HL-60/S4 (cell line): ENCODE results near the gene PKHD1.

Experiments
- in situ Hi-C: fragments of 300-500 bp; cut with MboI; formaldehyde crosslinking; loops from 2 replicates; pipeline ENCODE4 v1.14.3; 2022; ENCODE audit warnings: low sequenced_read_pairs

The PKHD1 gene

DNA sequence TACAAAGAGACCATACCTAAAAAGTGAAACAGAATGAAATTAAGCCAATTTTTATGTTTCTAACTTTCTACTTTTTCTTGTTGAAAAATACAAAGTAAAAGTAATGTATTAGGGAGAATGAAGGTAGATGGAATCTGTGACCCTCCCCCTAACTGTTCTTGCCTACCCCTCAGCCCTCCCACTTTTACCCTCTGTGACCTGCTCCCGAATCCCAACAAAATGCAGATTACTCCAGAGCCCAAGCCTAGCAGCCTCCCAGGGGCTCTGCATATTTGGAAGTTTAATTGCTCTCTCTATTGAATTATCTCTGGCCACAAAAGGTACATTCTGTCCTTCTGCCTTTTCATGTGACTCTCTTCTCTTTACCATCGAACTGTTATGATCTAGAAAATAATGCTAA lies 201.5 kb downstream of the PKHD1 start:
- in situ Hi-C loops = no loop called here

GRCh38 chr6:51868591-51869355 lies 218.6 kb downstream of the PKHD1 start:
- in situ Hi-C loops = loop anchor here (25.0 kb wide), 1 partner anchor 94 kb away; no protein-coding TSS in a partner anchor

DNA sequence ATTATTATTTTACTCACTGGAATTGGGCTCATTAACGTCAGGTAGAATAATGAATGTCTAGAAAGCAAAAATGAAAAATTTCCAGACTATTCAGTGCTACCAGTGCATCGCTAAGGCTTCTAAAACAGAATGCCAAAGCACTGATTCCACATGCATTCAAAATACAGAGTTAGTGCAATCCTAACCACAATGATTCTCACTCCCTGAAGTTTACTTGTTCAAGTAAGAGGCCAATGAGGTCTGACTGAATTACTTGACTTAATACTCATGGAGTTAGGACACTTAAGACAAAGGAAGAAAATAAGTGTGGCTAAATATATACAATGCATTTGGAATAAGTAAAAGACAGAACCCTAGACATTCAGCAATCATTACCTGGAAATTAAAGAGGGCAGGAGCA lies 220.5 kb downstream of the PKHD1 start:
- in situ Hi-C loops = loop anchor here (25.0 kb wide), 1 partner anchor 95 kb away; no protein-coding TSS in a partner anchor

DNA sequence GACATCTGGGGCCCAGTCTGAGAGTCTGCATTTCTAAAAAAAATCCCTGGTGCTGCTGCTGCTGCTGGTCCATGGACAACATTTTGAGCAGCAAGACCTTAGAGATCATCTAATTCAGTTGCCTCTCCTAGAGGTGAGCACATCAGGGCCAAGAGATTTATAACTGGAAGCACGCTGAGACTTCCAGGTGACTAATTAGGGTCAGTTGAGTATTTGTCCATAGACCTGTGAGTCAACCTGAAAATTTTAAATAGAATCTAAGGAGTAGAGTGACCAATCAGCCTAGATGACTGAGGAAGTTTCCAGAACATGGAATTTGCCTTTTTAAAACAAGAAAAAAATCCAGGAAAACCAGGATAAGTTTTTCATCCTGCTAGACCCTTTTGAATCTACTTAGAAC lies 221.4 kb downstream of the PKHD1 start:
- in situ Hi-C loops = loop anchor here (25.0 kb wide), 1 partner anchor 96 kb away; no protein-coding TSS in a partner anchor

DNA sequence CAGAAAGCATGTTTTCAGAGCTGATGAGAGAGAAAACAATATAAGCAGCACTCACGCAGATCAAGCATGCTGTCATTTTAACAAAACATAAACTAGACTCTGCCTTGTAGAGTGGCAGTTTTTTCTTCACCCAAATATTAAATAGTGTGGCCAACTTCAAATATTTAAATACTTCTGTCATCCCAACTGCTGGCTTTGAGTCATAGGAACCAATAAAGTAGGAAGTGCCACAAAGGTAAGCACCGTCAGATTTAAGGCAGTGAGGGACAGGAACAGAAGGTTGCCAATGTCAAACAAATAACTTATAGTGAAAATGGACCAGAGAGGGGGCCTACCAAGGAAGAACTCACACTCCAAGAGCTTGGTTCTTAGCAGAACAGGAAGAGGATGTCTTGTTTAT lies 222.2 kb downstream of the PKHD1 start:
- in situ Hi-C loops = loop anchor here (25.0 kb wide), 1 partner anchor 97 kb away; no protein-coding TSS in a partner anchor

DNA sequence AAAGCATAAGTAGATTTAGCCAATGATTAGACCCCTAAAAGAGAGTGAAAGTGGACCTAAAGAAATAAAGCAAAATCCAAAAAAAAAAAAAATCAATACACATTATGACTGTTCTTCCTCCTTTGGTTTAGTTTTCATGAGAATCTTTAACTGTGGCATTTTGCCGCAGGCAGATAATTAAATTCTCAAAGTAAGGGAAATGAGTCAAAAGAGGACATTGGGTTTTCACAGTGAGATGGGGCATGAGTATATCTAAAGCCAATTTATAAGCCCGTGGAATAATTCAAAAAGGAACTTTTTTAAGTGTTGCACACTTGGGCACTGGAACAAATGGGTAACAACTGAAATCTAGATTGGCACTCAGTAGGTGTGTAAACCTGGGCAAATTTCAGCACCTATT lies 230.3 kb downstream of the PKHD1 start:
- in situ Hi-C loops = loop anchor here (25.0 kb wide), 1 partner anchor 105 kb away; no protein-coding TSS in a partner anchor

DNA sequence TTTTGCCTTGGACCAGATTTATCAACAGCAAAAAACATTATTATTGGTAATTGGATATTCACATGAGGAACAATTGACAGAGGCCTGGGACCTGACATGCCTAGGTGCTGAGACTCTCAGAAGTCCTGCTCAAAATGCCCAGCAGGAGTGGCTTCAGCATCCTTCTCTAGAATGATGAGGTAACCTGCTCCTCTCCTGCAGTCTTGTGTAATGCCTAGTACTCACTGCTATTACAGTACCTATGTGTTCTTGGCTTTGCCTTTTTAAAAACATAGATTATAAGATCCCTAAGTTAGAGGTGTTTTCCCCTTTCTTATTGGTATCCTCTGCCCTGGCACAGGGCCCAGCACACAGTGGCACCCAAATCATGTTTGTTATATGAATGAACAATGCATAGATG lies 230.9 kb downstream of the PKHD1 start:
- in situ Hi-C loops = loop anchor here (25.0 kb wide), 1 partner anchor 106 kb away; no protein-coding TSS in a partner anchor

GRCh38 chr6:51855310-51856082 lies 231.9 kb downstream of the PKHD1 start:
- in situ Hi-C loops = loop anchor here (25.0 kb wide), 1 partner anchor 107 kb away; no protein-coding TSS in a partner anchor

- in situ Hi-C loops = loop anchor here (25.0 kb wide), 1 partner anchor 107 kb away; no protein-coding TSS in a partner anchor
Measured at GRCh38 chr6:51854876-51855275, 232.5 kb downstream of the PKHD1 start.

GRCh38 chr6:51854347-51854746 lies 233.1 kb downstream of the PKHD1 start:
- in situ Hi-C loops = loop anchor here (25.0 kb wide), 1 partner anchor 108 kb away; no protein-coding TSS in a partner anchor

DNA sequence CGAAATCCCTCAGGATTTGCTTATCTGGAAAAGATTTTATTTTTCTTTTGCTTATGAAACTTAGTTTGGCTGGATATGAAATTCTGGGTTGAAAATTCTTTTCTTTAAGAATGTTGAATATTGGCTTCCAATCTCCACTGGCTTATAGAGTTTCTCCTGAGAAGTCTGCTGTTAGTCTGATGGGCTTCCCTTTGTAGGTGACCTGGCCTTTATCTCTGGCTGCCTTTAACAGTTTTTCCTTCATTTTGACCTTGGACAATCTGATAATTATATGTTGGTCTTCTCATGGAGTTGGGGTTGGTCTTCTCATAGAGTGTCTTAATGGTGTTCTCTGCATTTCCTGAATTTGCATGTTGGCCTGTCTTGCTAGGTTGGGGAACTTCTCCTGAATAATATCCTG lies 234.3 kb downstream of the PKHD1 start:
- in situ Hi-C loops = loop anchor here (25.0 kb wide), 1 partner anchor 109 kb away; no protein-coding TSS in a partner anchor

GRCh38 chr6:51846531-51846930 lies 240.9 kb downstream of the PKHD1 start:
- in situ Hi-C loops = no loop called here

DNA sequence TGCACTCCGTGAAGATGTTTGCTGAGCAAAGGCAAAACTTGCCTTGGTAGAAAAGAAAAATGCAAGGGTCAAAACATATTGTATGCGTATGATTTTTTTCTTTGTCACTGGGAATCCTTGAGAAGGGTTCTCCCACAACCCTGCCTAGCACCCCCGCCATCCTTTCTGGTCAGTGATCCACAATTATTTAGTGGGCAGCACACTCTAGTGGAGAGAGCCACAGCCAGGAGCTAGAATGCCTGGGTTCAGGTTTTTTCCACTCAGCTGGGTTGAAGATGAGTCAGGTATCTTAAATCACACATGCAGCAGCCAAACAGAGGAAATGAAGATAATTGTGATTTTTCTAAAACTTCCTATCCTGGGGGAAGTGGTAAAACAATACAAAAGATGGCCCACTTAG lies 243.1 kb downstream of the PKHD1 start:
- in situ Hi-C loops = no loop called here

DNA sequence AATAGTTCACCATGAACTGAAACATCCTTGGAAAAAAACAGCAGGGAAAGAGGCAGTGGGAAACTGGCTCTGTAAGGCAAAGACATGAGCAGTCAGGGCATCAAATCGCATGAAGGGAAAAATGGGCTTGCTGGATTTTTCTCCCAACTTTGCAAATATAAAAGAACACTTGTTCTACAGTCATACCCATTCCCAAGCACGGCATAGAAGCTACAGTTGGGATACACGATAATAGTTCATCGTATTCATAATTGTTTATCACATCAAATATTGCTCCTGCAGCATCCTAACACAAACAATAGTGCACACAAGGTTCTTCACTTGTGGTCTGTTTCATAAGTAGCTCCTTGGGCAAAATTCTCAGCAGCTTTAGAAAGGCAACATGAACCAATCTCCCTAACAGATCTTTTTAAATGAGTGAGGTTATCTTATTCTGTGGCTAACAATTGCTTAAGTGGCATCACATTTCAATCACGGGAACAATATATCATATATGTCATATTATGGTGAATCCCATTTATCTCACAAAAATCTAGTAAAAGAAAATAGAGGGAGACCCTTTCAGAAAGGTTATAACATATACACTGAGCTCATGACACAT lies 243.9 kb downstream of the PKHD1 start:
- in situ Hi-C loops = no loop called here

- in situ Hi-C loops = no loop called here
Measured at GRCh38 chr6:51842804-51843378, 244.5 kb downstream of the PKHD1 start.

DNA sequence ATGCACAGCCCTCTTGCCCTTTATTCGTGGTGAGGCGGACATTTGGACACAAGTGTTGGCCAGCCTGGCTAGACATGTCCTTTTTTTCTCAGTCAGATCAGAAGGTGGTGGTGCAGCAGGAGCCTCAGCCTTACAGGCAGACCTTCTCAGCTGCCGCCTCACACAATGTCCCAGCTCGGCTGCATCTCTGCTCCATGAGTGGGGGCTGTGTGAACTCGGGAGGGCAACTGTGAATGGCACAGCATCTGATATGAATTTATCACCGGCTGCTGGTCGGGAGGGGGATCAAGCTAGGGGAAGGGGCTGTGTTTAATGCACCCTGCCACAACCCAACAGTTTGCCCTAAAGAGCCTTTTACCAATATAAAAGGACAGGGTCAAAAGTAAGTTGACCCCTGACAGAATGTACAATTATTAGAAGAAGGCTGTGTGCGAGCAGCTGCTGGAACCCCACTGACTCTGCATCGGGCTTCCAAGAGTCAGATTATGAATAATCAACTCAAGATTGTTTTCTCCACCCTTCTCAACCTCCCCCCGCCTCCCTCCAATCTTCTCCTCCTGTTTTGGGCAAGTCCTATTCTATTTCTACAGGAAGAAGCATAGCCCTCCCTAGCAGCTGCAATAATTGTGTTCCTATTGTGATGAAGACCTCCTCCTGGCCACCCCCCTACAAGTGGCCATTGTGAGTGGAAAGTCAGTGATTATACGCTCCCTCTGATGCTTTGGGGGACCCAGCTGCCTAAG lies 245.2 kb downstream of the PKHD1 start:
- in situ Hi-C loops = no loop called here

- in situ Hi-C loops = no loop called here
Measured at GRCh38 chr6:51841626-51842025, 245.8 kb downstream of the PKHD1 start.

DNA sequence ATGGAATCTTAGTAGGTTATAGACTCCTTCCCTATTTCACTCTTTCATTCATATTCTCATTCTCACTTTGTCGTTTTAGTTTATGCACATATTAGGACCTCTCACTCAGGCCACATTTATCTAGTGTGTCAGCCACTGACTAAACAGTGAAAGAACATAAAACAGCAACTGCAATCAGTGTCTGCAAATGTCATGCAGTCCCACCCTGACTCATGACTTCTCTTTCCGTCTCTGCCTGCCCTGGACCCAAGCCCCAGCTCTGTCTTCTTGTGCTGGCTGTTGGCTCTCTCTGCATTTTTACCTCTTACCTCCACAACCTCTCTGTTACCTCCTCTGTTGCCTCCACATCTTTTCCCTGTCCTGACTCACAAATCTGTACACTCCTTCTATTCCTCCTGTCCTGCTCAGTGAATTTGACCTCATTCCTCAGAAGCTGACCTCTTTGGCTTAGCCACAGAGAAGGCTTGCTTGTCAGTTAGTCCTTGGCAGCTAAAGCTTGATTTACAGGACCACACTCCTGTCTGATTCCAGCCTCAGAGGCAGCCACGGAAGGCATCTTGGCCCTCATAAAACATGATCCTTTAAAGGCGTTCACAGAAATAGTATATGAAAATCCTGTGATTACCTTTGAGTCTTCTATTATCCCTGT lies 247.6 kb downstream of the PKHD1 start:
- in situ Hi-C loops = no loop called here

DNA sequence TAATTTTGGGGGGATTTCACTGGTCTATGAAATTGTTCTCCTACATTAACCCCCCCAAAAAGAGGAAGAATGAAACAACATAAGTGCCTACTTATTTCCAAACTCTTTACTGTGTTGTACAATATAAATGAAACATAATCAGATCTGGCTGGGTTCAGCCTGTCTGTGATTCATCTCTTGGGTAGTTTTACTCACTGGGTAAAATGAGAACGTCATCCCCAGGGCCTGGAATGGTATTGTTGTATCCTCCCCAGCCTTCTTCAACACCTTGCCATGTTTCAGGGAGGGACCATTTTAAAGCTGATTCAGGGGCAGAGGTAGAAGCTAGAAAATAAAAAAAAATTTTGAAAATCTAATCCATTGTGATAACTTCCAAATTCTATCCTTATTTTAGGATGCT lies 256.7 kb downstream of the PKHD1 start:
- in situ Hi-C loops = no loop called here

GRCh38 chr6:51827580-51827979 lies 259.8 kb downstream of the PKHD1 start:
- in situ Hi-C loops = no loop called here
